DOHH2 (cell line): Measurements from ENCODE around the gene U2AF2.

Source experiments
- H3F3A ChIP-seq: fragments of 200-600 bp; sonication (generic), shearing (Covaris generic); 2 replicates; pipeline ENCODE4 v1.6.0; 2016; ENCODE audit warnings: antibody characterized with exemption, mild to moderate bottlenecking; ENCODE audit not compliant: control insufficient read depth, insufficient read depth
- H3K27ac ChIP-seq: fragments of 200-600 bp; sonication (generic); 2 replicates; pipeline ENCODE4 v1.5.1; 2014; ENCODE audit warnings: low read depth, mild to moderate bottlenecking, low read length, moderate library complexity
- H3K27me3 ChIP-seq: fragments of 200-600 bp; sonication (generic); 2 replicates; pipeline ENCODE4 v1.6.1; 2014; ENCODE audit warnings: mild to moderate bottlenecking, low read length, mixed read lengths; ENCODE audit not compliant: control insufficient read depth
- H3K36me3 ChIP-seq: fragments of 200-600 bp; sonication (generic); 2 replicates; pipeline ENCODE4 v1.6.1; 2014; ENCODE audit warnings: mild to moderate bottlenecking, low read length, moderate library complexity, mixed read lengths; ENCODE audit not compliant: control insufficient read depth
- H3K4me1 ChIP-seq: fragments of 200-600 bp; sonication (generic); 2 replicates; pipeline ENCODE4 v1.6.1; 2014; ENCODE audit warnings: mild to moderate bottlenecking, low read length, mixed read lengths; ENCODE audit not compliant: control insufficient read depth
- H3K4me2 ChIP-seq: fragments of 200-600 bp; sonication (generic); 2 replicates; pipeline ENCODE4 v1.6.0; 2014; ENCODE audit warnings: mild to moderate bottlenecking, low read length, moderate library complexity
- H3K4me3 ChIP-seq: fragments of 200-600 bp; sonication (generic); 2 replicates; pipeline ENCODE4 v1.5.1; 2014; ENCODE audit warnings: mild to moderate bottlenecking, low read length, mixed read lengths
- H3K79me2 ChIP-seq: fragments of 200-600 bp; sonication (generic); 2 replicates; pipeline ENCODE4 v1.6.1; 2014; ENCODE audit warnings: mild to moderate bottlenecking, low read length, mixed read lengths; ENCODE audit not compliant: control insufficient read depth
- H3K9me2 ChIP-seq: fragments of 200-600 bp; sonication (generic); replicated peaks from 2 replicates; pipeline ENCODE4 v1.6.1; 2014; ENCODE audit warnings: mild to moderate bottlenecking, low read length, mixed read lengths; ENCODE audit not compliant: control insufficient read depth
- H3K9me3 ChIP-seq: fragments of 200-600 bp; sonication (generic); 2 replicates; pipeline ENCODE4 v1.6.1; 2014; ENCODE audit warnings: antibody characterized with exemption, low read length, mixed read lengths; ENCODE audit not compliant: control insufficient read depth, insufficient read depth
- H4K20me1 ChIP-seq: fragments of 200-600 bp; sonication (generic); 2 replicates; pipeline ENCODE4 v1.6.0; 2014; ENCODE audit warnings: low read depth, mild to moderate bottlenecking, antibody characterized with exemption, low read length, moderate library complexity; ENCODE audit not compliant: control insufficient read depth, insufficient read depth
- EZH2phosphoT487 ChIP-seq: fragments of 200-600 bp; sonication (generic); IDR thresholded peaks from 2 replicates; pipeline ENCODE4 v1.6.1; 2017; ENCODE audit warnings: borderline replicate concordance, mild to moderate bottlenecking, antibody characterized with exemption, low read length, moderate library complexity, mixed read lengths
- TF ChIP-seq, protein P1 (sequence below): fragments of 200-600 bp; sonication (generic); IDR thresholded peaks from one replicate; pipeline ENCODE4 v1.5.1; 2014; ENCODE audit warnings: antibody characterized with exemption, mild to moderate bottlenecking, low read depth, low read length; ENCODE audit not compliant: poor library complexity, severe bottlenecking

U2AF2 gene

DNA sequence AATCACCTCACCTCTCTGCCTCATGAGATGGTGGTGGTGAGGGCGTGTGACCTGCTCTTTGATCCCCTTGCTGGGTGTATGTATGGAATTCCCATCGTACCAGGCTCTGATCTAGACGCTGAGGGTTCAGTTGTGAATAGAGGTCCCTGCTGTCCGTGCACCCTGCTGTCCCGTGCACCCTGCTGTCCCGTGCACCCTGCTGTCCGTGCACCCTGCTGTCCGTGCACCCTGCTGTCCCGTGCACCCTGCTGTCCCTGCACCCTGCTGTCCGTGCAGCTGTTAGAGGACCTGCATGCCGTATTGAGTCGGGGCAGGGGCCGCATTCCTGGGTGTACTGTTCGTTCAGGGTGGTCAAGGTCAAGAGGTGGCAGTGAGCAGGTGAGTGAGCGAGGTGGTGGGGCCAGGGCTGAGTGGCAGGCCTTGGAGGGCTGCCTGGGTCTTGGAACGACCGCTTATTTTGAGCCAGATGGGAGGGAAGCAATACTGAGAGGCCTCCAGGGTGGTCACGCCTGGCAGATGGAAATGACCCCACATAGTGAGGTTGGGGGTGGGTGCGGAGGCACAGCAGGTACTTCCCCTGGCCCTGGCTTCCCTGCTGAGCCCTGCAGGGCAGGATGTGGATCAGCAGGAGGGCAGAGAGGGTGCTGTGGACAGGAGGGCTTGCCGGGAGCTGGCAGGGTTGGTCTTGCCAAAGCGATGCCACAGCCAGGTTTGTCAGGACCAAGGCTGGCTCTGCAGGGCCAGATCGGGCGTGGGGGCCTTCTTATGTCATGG, 15.6 kb downstream of the U2AF2 start:
- H4K20me1 ChIP-seq = peaks cover 26% of the 10 kb centered on the region
- H3K79me2 ChIP-seq = peaks cover 93% of the 10 kb centered on the region

DNA sequence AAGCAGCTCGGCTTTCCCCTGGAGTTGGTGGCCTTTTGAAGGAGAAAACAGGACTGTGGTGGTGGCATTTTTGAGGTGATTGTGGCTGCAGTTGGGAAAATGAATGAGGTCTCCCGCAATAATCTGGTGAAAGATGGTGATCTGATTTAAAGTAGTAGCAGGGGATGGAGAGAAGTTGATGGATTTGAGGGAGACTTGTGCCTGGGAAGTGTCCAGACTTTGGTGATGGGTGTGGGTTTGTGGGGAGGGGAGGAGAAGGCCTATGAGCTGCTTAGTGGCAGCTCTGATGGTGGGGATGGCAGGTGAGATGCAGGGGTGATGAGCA, 16.2 kb downstream of the U2AF2 start:
- Histone ChIP-seq H3K36me3 (peaks cover 85% of the 10 kb centered on the region), H3K4me1 (peaks cover 35% of the 10 kb centered on the region), H3K27me3 (no peaks in the 10 kb centered on the region), H3K4me2 (no peak overlapping the region), H3K9me3 (no peaks in the 10 kb centered on the region), H3K9me2 (no peaks in the 10 kb centered on the region), H3F3A (peaks cover 31% of the 10 kb centered on the region), H3K4me3 (no peak overlapping the region), H4K20me1 (peaks cover 26% of the 10 kb centered on the region), H3K79me2 (peaks cover 93% of the 10 kb centered on the region), H3K27ac (no peak overlapping the region)
- TF ChIP-seq EZH2phosphoT487 = no peak
- TF ChIP-seq, protein P1, sequence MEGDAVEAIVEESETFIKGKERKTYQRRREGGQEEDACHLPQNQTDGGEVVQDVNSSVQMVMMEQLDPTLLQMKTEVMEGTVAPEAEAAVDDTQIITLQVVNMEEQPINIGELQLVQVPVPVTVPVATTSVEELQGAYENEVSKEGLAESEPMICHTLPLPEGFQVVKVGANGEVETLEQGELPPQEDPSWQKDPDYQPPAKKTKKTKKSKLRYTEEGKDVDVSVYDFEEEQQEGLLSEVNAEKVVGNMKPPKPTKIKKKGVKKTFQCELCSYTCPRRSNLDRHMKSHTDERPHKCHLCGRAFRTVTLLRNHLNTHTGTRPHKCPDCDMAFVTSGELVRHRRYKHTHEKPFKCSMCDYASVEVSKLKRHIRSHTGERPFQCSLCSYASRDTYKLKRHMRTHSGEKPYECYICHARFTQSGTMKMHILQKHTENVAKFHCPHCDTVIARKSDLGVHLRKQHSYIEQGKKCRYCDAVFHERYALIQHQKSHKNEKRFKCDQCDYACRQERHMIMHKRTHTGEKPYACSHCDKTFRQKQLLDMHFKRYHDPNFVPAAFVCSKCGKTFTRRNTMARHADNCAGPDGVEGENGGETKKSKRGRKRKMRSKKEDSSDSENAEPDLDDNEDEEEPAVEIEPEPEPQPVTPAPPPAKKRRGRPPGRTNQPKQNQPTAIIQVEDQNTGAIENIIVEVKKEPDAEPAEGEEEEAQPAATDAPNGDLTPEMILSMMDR = no peak

More for the DNA sequence above, 15.6 kb downstream of the U2AF2 start:
- Histone ChIP-seq H3K27ac (no peak overlapping the region), H3K9me3 (no peaks in the 10 kb centered on the region), H3K4me1 (peaks cover 35% of the 10 kb centered on the region), H3K27me3 (no peaks in the 10 kb centered on the region), H3F3A (peaks cover 31% of the 10 kb centered on the region), H3K9me2 (no peaks in the 10 kb centered on the region), H3K4me3 (no peak overlapping the region), H3K36me3 (peaks cover 85% of the 10 kb centered on the region), H3K4me2 (0 out of 2 replicates have a peak overlapping the region, but pooled peaks have one; percentile 4)
- TF ChIP-seq, protein P1 = no peak
- TF ChIP-seq EZH2phosphoT487 = no peak

DNA sequence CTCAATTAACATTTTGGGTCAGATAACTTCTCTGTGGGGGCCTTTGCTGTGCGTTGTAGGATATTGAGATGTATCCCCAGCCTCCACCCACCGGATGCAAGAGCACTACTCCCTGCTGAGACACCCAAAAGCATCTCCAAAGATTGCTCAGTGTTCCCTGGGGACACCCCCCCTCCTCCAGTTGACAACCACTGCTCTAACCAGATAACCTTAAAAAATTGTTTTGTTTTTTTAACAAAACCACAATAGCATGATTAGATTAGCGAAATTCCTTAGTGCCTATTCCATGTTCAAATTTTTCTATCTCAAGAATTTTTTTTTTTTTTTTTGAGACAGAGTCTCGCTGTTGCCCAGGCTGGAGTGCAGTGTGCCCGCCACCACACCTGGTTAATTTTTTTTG, 17.6 kb downstream of the U2AF2 start:
- Histone ChIP-seq H3K36me3 (peaks cover 85% of the 10 kb centered on the region), H3F3A (peaks cover 41% of the 10 kb centered on the region), H4K20me1 (peaks cover 12% of the 10 kb centered on the region), H3K4me3 (no peak overlapping the region), H3K4me1 (peaks cover 47% of the 10 kb centered on the region), H3K27me3 (no peaks in the 10 kb centered on the region), H3K9me2 (no peaks in the 10 kb centered on the region), H3K79me2 (peaks cover 93% of the 10 kb centered on the region), H3K9me3 (no peaks in the 10 kb centered on the region), H3K4me2 (no peak overlapping the region), H3K27ac (peak overlapping the region; percentile 6; the same call in 1 of the 2 replicates)
- TF ChIP-seq EZH2phosphoT487 = no peak
- TF ChIP-seq, protein P1 = no peak
